Glomerular visceral epithelial cell (primary cell): Measurements from ENCODE around the gene C10orf143.
"Not testable (repeated sequence)": the region's sequence is repeated elsewhere in the genome, so short reads cannot be mapped to it uniquely, and the experiment has no call there.

Experiments
- DNase-seq: peaks from one replicate; pipeline ENCODE4 v3.0.0-alpha.2; 2016; ENCODE audit errors: extremely low spot score

C10orf143 gene

GRCh38 chr10:130029209-130029608, 81.4 kb downstream of the C10orf143 start:
- no peak for DNase-seq

- no peak for DNase-seq
Observed at GRCh38 chr10:130028465-130028819, 82.2 kb downstream of the C10orf143 start.

- DNase-seq = no peak
Observed at GRCh38 chr10:130027716-130028464, 82.7 kb downstream of the C10orf143 start.

GRCh38 chr10:130026670-130027456, 83.8 kb downstream of the C10orf143 start:
- DNase-seq = no peak

- no peak for DNase-seq
Observed at GRCh38 chr10:130025811-130026485, 84.7 kb downstream of the C10orf143 start.

- DNase-seq = no peak
Observed at GRCh38 chr10:130025326-130025725, 85.3 kb downstream of the C10orf143 start.

- no peak for DNase-seq
Observed at GRCh38 chr10:130024779-130025325, 85.8 kb downstream of the C10orf143 start.

GRCh38 chr10:130024326-130024725, 86.3 kb downstream of the C10orf143 start:
- not testable (repeated sequence) for DNase-seq

- DNase-seq = no peak
Observed at GRCh38 chr10:130023454-130024230, 87.0 kb downstream of the C10orf143 start.

GRCh38 chr10:130022511-130023299, 87.9 kb downstream of the C10orf143 start:
- no peak for DNase-seq

- no peak for DNase-seq
Observed at GRCh38 chr10:130022086-130022485, 88.5 kb downstream of the C10orf143 start.

GRCh38 chr10:130021383-130021950, 89.2 kb downstream of the C10orf143 start:
- DNase-seq = no peak

GRCh38 chr10:130020651-130021382, 89.8 kb downstream of the C10orf143 start:
- no peak for DNase-seq

GRCh38 chr10:130018730-130019185, 91.9 kb downstream of the C10orf143 start:
- DNase-seq = no peak

- DNase-seq = no peak
Observed at GRCh38 chr10:130018265-130018664, 92.4 kb downstream of the C10orf143 start.

GRCh38 chr10:130017631-130018022, 93.0 kb downstream of the C10orf143 start:
- no peak for DNase-seq

GRCh38 chr10:130016993-130017630, 93.5 kb downstream of the C10orf143 start:
- no peak for DNase-seq

- DNase-seq = no peak
Observed at GRCh38 chr10:130016095-130016494, 94.5 kb downstream of the C10orf143 start.

- DNase-seq = no peak
Observed at GRCh38 chr10:130015075-130015695, 95.4 kb downstream of the C10orf143 start.
